Dermis microvascular lymphatic vessel endothelial cell (primary cell): ENCODE measurements around the gene PLD6. TPM values are rescaled to one million over a fixed set of nuclear protein-coding genes. Genes with fewer than 3 reads are reported as not detected.
"Not testable (repeated sequence)": the region's sequence is repeated elsewhere in the genome, so short reads cannot be mapped to it uniquely, and the experiment has no call there.

Experiments used
- DNase-seq, 2 donors: peaks; one replicate each; pipeline versions ENCODE4 v3.0.0 to v3.0.0-alpha.2; 2010; ENCODE audit warnings: low read depth in 2 of 2
- total RNA-seq: library from RNA; depleted of rRNA; stranded (reverse); fragments of >200 nt; gene quantifications from 2 replicates; pipeline ENCODE4 v1.2.1, GENCODE V29; 2014

PLD6 gene
- total RNA-seq, 1 donor from 2014 or later: 0.90 TPM

DNA sequence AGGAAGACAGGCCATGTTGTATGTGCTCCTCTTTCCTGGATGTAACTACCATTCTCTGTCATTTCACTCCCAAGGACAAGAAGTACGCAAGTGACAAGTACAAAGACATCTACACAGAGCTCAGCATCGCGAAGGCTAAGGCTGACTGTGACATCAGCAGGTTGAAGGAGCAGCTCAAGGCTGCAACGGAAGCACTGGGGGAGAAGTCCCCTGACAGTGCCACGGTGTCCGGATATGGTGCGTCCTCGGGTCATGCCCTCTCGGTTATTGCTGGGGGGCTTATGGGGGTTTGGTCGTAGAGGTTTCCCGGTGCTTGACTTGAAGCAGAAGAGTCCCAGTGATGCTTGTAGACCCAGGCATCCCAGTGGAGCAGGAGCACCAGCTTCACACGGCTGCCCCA lies 29.0 kb downstream of the PLD6 start:
- no peak for DNase-seq

DNA sequence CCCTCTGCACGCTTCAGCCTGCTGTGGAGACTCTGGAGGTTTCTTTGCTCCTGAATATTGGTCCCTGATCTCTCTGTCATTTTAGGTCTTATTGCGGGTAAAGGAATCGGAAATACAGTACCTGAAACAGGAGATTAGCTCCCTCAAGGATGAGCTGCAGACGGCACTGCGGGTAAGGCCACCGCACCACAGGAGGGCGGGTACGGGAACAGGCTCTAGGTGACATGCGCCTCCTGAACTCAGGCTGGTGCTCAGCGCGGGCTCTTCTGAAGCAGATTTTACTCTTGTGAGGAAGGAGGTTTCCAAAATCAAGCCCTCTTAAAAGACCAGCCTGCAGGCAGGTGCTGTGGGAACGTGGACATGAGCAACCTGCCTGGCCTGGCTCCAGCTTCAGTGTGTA lies 29.8 kb downstream of the PLD6 start:
- no peak for DNase-seq

- DNase-seq: no peak
Measured at GRCh38 chr17:17175917-17176316, 30.2 kb downstream of the PLD6 start.

DNA sequence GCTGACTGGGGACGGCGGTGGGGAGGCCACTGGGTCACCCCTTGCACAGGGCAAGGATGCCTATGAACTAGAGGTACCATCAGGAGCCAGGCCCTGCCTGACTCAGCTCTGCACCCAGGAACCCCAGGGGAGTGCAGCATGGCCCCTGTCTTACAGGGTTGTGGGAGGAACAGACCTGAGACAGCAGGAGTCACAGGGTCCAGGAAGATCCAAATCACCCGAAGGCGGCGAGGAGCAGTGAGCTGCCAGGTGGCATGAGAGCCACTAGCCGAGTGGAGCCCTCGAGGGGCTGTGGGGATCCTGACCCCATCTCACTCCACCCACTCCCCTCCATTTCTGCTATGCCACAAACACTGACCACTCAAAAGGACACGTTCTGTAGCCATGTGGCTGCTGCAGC lies 30.8 kb downstream of the PLD6 start:
- DNase-seq: no peak

DNA sequence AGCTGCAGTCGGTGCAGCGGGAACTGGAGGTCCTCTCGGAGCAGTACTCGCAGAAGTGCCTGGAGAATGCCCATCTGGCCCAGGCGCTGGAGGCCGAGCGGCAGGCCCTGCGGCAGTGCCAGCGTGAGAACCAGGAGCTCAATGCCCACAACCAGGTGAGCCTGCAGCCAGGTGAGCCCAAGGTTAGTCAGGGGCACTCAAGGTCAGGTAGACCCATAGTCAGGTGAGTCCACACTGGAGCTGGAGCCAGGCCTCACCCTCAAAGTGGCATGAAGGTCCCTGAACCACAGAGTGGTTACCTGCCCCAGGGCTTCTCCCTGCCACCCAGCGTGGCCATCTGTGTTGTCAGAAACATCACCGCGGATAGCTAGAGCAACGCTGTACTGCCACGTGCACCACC lies 32.2 kb downstream of the PLD6 start:
- DNase-seq: no peak

- DNase-seq: no peak
Measured at GRCh38 chr17:17172990-17173389, 33.1 kb downstream of the PLD6 start.

DNA sequence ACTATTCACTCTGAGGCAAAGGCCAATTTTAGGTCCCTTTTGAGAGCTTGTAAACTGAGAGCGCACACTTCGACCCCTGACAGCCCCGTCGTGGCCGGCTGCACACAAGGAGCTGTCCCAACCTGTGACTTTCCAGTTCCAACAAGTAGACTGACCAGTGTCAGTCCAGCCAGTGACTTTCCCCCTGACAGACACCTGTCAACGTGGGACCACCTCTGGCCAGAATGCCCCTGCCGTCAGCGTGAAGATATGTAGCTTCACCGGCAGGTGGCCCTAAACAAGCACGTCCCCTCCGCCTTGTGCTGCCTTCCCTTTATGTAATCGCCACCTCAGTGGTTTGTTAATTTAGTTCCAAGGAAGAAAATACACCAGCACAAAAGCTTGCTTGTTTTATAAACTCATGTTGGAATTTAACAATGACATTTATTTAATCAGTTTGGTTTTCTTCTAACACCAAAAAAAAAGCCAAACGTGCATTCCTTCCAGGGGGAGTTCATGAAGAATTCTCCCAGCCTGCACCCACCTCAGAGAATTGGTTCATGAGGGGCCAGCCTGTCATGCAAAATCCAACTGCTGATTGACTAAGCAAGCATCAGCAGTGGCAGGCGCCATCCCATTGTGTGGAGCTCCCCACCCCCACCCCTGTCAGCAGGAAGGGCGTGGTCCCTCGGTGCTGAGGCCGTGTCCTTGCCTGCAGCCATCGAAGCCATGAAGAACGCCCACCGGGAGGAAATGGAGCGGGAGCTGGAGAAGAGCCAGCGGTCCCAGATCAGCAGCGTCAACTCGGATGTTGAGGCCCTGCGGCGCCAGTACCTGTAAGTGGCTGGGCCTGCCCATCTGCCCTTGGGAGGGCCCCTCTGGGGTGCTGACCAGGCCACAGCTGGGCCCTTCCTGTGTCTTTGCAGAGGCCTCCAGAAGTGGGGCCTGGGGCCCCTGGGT lies 33.9 kb downstream of the PLD6 start:
- DNase-seq: peak; percentile 35 to 56

- DNase-seq: peak in 1 of 2 donors; percentile 28
Measured at GRCh38 chr17:17171186-17171585, 34.9 kb downstream of the PLD6 start.

DNA sequence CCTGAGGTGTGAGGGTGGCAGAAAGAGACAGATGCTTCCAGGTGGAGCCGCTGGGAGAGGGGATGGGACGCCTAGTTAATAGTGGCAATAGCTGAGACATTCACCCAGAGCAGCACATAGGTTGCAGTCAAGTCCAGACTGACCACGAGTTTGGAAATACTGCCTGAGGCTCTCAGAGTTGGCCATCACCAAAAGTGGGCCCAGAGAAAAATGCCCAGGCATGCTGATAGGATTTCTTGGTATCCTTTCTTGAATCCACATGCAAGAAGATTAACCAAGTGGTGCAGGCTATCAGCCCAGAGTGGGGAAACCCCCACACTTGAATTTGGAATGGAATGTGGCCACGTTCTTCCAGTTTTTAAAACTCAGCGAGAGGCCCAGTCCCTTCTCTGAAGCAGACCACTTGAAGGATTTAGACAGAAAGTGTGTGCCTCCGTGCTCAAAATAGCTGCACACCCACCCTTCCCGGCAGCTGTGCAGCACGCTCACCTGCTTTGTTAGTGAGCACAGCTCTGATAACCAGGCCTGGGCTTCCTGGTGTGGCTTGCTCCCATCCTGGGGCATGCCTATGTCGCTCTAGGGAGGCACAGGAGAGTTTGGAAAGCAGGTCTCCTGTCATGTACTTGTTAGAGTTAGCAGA lies 35.7 kb downstream of the PLD6 start:
- no peak for DNase-seq

DNA sequence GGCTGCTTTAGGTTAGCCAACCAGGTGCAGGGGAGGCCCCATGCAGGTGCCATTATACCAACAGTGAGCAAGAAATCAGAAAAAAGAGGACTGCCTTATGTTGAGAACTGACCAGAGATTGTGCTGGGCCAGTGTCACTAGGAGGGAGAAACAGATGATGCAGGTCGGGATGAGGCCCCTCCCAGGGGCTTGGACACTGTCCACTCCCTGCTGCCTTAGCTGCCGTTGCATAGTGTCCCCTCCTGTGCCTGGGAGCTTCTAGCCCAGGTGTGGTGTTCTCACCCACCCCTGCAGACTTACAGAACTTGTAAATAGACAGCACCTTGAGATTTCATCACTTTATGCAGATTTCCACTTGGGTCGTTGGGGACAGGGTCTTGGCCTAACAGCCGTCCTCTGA lies 36.7 kb downstream of the PLD6 start:
- no peak for DNase-seq

DNA sequence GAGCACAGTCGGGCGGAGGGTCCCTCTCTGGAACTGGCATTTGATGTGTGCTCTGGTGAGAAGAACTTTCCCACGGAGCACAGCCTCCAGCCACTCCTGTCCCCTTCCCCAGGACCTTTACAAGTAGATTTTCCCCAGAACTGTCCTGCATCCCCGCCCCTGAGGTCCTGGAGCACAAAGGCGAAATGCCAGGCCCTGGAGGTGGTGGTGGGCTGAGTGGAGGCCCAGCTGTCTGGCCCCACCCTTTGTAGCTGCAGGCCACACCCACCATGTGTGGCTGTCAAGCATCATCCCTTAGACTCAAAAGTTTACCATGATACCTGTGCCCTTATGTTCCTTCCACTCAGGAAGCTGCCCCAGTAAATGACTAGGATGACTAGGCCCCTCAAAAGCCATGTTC lies 37.7 kb downstream of the PLD6 start:
- no peak for DNase-seq

DNA sequence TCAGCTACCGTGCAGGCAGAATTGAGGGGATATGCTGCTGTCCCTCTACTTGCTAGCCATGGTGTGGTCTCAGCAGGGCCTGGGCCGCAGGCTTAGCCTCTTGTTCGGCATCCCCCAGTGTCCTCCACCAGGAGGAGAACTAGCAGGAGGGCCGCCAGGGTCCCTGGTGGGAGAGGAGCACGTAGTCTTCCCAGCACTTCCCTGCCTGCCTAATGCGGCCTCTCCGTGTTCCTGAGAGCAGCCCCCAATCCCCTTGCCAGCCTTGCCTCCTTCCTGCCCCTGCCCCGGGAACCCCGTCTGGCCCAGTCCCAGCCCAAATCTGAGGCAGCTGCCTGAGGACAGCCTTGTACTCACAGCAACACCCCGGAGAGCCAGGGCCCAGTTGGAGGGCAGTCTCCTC lies 38.1 kb downstream of the PLD6 start:
- DNase-seq: no peak

DNA sequence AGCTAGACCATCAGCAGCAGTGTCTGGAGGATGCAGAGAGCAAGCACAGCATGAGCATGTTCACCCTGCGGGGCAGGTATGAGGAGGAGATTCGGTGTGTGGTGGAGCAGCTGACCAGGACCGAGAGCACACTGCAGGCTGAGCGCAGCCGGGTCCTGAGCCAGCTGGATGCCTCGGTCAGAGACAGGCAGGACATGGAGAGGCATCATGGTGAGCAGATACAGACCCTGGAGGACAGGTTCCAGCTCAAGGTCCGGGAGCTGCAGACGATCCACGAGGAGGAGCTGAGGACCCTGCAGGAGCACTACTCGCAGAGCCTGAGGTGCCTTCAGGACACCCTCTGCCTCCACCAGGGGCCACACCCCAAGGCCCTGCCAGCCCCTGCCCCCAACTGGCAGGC lies 38.8 kb downstream of the PLD6 start:
- DNase-seq: no peak

GRCh38 chr17:17166446-17166845 lies 39.7 kb downstream of the PLD6 start:
- DNase-seq: no peak

- DNase-seq: no peak
Measured at GRCh38 chr17:17165666-17166308, 40.3 kb downstream of the PLD6 start.

DNA sequence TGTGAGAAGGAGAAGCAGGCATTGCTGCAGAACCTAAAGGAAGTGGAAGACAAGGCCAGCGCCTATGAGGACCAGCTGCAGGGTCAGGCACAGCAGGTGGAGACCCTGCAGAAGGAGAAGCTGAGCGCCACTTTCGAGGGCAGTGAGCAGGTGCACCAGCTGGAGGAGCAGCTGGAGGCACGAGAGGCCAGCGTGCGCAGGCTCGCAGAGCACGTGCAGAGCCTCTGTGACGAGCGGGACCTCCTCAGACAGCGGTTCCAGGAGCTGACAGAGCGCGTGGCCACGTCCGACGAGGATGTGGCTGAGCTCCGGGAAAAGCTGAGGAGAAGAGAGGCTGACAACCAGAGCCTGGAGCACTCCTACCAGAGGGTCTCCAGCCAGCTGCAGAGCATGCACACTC lies 41.5 kb downstream of the PLD6 start:
- no peak for DNase-seq

DNA sequence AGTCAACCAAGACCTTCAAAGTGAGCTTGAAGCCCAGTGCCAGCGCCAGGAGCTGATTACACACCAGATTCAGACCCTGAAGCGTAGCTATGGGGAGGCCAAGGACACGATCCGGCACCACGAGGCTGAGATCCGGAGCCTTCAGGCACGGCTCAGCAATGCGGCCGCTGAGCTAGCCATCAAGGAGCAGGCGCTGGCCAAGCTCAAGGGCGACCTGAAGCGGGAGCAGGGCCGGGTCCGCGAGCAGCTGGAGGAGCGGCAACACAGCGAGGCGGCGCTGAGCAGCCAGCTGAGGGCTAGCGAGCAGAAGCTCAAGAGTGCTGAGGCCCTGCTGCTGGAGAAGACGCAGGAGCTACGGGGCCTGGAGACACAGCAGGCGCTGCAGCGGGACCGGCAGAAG lies 42.0 kb downstream of the PLD6 start:
- no peak for DNase-seq

- no peak for DNase-seq
Measured at GRCh38 chr17:17161759-17162158, 44.4 kb downstream of the PLD6 start.

- no peak for DNase-seq
Measured at GRCh38 chr17:17161121-17161520, 45.0 kb downstream of the PLD6 start.

GRCh38 chr17:17159571-17159970 lies 46.6 kb downstream of the PLD6 start:
- DNase-seq: no peak

GRCh38 chr17:17158506-17158905 lies 47.6 kb downstream of the PLD6 start:
- not testable (repeated sequence) for DNase-seq

DNA sequence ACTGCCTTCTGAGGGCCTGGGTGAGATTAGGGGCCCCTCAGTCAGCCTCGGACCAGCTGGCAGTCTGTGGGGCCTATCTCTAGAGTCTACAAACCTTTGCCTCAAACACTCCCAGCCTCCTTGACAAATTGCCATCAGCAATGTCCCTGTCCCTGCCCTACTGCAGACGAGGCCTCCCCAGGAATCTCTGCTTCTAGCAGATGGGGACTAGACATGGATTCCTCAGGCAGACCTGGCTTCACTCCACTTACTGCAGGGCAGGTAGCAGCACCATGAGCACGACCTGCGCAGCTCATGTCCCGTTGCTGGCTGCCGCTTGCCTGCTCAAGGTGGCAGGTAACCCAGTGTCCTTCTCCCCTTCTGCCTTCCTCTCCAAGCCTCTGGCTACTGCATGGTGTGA lies 49.1 kb downstream of the PLD6 start:
- DNase-seq: no peak

DNA sequence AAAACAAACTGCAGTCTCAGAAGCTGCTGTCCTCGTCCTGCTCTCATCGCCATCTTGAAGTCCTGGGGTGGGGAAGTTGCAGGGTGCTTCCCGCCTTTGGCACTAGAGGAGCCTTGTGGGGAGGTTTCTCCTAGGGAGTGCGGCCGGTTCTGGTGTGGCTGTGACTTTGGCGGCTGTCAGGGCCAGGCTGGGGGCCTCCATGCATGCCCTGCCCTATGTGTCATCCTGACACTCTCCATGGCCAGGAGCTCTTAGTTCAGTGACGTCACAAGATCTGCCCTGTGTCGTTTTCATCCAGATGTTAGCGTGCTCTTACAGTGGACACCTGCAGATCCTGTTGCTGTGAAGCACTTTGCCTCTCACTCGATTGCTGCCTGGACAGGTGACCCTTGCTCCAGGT lies 49.6 kb downstream of the PLD6 start:
- no peak for DNase-seq
